ENCODE results near the gene MFF. TPM values are rescaled to one million over a fixed set of nuclear protein-coding genes. Genes with fewer than 3 reads are reported as not detected.

Gene MFF
- polyA plus RNA-seq, 6 donors from 2014 or later, result 162 to 232 (median 172) TPM

Other genes with a start within 250 kb of the MFF start
- gene COL4A4, start 161.0 kb upstream of the MFF start, polyA plus RNA-seq (ENCODE audit: low read depth in 6 of 6), result 1 to 10 TPM in 1 of 6 donors, under 1 TPM in 4, not detected in 1; 0.03 to 1.7 (median 0.57) TPM
- under 1 TPM in 5 of 6 donors, not detected in 1; 0.07 to 0.77 (median 0.23) TPM for gene COL4A3, start 160.6 kb upstream of the MFF start, polyA plus RNA-seq (ENCODE audit: low read depth in 6 of 6)
- gene TM4SF20, start 54.1 kb downstream of the MFF start, polyA plus RNA-seq (ENCODE audit: low read depth in 6 of 6), result under 1 TPM in 1 of 6 donors, not detected in 5; 0.10 TPM
- gene SCYGR1, start 62.7 kb downstream of the MFF start, polyA plus RNA-seq (ENCODE audit: low read depth in 6 of 6), result not detected
- gene AGFG1, start 146.9 kb downstream of the MFF start, polyA plus RNA-seq (ENCODE audit: low read depth in 6 of 6), result 10 to 100 TPM; 17.9 to 38.5 (median 26.6) TPM

All from naive B cell (primary cell).